NCI-H2171 treated with DMSO at 0.1 percent for 48 hours (cell line): ENCODE results near the gene FKBP7.
"Not testable (repeated sequence)": the region's sequence is repeated elsewhere in the genome, so short reads cannot be mapped to it uniquely, and the experiment has no call there.

Experiments
- DNase-seq: peaks from one replicate; lab custom pipeline; 2025; lab: John Stamatoyannopoulos, UW

FKBP7 gene

DNA sequence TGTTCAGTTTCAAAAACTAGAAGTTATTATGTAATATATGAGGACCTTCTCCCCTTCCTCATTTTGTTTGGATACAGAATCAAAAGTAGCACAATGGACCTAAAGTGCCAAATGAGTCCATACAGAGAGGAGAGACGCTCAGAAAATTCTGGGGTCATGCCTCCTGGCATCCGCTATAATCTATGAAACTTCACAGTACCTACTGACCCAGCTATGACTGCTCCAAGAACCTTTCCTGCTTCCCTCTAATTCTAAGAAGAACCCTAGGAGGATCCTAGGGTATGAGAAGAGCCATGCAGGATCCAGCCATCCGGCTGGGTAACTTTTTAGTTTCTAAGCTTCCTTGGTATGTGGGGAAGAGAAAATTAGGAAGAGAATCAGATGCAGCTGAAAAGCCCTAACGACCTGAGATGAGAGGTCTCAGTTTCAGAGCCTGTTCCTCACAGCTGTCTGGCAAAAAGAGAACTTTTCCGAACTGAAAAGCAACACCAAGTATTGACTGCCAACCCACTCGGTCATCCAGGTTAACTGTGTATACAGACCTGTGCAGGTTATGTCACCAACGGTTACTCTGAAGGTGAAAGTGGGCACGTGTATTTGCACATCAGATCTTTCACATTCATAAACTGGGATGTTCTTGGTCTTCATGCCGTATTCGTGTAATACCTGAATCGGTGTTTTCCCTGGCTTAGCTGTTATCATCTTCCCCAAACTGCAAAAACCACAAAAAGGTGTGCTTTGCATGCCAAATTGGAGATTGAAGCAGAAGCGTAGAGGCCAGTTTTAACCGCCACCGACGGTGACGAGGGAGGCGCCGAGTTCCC lies 28.5 kb downstream of the FKBP7 start:
- DNase-seq = no peak

GRCh38 chr2:178448968-178449661 lies 29.3 kb downstream of the FKBP7 start:
- no peak for DNase-seq

DNA sequence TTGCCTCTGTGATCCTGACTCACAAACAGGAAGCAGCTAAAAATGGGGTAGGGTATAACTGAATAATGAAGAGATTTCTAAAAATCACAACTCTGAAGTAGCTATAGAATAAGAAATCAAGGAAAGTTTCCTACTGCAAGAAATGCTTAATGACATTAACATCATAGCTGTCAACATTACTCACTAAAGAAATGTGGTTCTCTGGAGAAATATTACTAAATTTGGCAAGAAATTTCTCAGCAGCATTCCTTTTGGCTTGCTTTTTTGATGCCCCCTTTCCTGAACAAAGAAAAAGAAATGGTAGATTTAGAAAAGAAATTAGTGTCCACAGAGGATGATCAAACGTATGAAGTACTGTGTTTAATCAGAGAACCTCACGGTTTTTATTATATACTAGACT lies 37.0 kb downstream of the FKBP7 start:
- DNase-seq = no peak

DNA sequence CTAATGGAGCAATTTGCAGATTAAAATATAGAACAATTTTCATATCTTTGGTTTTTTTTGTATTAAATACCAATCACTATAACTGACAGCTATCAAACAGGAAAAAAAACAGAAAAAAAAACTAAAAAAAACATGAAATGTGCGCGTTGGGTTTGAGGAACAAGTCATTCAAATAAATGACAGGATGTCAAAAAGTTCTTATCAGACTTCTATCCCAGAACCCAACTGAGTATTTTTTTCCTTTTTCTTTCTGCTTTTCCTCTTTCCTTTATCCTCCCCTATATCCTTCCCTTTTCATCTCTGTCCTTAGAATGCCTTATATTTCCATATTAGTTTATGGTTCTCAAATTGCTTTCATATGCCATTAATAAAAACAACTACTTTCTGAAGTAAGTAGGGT lies 41.7 kb downstream of the FKBP7 start:
- DNase-seq = no peak

DNA sequence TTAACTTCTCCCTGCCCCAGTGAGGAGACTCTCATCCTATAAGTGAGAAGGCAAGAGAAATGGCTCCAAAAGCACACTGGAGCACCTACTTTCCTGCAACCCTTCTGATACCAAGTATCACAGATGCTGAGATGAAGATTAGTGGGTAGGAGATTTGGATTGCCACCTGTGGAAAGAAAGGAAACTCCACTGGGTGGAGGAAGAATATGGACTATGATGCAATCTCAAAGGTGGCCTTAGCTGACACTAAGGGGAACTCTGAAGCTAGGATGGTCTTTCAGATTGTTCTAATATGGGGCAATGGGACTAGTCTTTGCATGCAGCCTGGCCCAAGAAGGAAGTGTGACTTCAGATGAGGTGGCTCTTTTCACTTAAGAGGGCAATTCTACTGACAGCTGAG lies 49.1 kb downstream of the FKBP7 start:
- no peak for DNase-seq

GRCh38 chr2:178428396-178428806 lies 50.0 kb downstream of the FKBP7 start:
- DNase-seq = no peak

GRCh38 chr2:178427458-178427857 lies 50.9 kb downstream of the FKBP7 start:
- no peak for DNase-seq

DNA sequence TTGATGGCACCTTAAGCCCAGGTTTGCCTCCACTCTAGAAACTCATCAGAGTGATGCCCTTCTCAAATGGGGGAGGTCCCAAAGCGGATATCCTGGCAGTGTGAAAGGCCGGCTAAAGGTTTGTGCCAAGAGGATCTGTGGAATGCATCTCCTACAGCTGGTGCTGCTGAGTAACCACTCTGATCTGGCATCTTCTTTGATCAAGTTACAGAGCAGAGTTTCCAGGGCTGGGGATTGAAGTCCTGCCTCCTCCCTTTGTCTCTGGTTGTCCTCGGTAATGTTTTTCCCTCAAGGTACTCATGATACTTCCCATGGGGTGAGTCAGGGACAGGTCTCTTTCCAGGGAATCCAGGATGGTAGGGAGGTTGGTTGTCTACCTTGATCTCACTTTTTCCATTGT lies 52.0 kb downstream of the FKBP7 start:
- no peak for DNase-seq

DNA sequence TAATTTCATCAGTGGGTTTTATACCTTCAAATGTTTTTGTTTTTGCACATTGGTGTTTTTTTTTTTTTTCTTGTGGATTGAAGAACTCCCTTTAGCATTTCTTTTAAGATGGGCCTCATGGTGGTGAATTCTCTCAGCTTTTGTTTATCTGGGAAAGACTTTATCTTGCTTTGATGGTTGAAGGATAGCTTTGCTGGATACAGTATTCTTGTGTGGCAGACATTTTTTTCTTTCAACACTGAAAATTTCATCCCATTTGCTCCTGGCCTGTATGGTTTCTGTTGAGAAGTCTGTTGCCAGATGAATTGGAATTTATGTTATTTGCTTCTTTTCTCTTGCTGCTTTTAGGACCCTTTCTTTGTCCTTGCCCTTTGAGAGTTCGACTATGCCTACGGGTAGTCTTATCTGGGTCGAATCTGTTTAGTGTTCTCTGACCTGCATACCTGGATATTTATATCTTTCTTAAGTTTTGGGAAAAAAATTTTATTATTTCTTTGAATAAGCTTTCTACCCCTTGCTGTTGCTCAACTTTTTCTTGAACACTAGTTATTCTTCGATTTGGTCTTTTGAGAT lies 53.1 kb downstream of the FKBP7 start:
- DNase-seq = no peak

GRCh38 chr2:178423746-178424145 lies 54.7 kb downstream of the FKBP7 start:
- not testable (repeated sequence) for DNase-seq

GRCh38 chr2:178422097-178422496 lies 56.3 kb downstream of the FKBP7 start:
- no peak for DNase-seq

DNA sequence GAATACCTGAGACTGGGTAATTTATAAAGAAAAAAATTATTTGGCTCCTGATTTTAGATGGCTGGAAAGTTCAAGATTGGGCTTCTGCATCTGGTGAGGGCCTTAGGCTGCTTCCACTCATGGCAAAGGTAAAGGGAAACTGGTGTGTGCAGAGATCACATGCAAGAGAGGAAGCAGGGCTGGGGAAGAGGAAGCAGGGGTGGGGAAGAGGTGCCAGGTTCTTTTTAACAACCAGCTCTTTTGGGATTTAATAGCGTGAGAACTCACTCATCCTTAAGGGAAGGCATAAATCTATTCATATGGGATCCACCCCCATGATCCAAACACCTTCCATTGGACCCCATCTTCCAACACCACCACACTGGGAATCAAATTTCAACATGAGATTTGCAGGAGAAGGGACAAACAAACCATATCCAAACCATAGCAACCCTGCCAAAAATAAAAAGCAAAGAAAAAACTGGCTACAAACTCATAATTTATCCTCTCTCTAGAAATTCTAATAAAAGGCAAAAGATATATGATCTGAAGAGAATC lies 57.9 kb downstream of the FKBP7 start:
- DNase-seq = no peak

DNA sequence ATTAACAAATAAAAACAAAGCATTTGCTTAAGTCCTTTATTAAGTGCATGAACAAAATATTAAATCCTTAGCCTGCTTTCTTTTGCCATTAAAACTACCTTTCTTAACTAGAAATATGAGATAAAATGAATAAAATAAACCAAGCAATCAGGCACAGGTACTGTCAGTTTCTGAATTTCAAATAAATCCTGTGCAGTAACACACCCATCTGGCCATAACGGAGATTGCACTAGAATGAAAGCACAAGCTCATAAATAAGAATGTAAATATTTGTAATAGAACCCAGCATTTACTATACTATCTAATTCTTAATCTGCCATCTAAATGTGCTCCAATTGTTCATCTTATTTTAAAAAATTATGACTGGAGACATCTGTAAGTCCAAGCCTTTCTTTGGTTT lies 59.3 kb downstream of the FKBP7 start:
- peak; percentile 36 for DNase-seq

GRCh38 chr2:178418426-178418825 lies 60.0 kb downstream of the FKBP7 start:
- DNase-seq = no peak

- DNase-seq = no peak
These were observed 60.5 kb downstream of the FKBP7 start for GRCh38 chr2:178417916-178418315.

DNA sequence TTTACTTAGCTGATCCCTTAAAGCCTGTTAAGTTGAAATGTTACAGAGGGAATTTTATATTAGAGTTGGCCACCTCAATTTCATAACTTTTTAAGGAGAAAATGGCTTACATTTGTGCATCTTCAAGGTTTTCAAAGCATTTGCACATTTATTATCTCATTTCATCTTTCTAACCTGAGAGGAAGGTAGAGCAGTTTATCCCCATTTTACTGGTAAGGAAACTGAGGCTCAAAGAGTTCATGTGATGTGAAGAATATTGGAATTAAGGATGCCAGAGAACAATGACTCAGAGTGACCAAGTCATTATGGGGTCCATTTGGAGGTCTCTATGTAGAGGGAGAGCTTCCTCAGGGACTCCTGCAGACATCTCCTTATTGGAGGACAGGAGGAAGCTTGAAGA lies 62.4 kb downstream of the FKBP7 start:
- no peak for DNase-seq

DNA sequence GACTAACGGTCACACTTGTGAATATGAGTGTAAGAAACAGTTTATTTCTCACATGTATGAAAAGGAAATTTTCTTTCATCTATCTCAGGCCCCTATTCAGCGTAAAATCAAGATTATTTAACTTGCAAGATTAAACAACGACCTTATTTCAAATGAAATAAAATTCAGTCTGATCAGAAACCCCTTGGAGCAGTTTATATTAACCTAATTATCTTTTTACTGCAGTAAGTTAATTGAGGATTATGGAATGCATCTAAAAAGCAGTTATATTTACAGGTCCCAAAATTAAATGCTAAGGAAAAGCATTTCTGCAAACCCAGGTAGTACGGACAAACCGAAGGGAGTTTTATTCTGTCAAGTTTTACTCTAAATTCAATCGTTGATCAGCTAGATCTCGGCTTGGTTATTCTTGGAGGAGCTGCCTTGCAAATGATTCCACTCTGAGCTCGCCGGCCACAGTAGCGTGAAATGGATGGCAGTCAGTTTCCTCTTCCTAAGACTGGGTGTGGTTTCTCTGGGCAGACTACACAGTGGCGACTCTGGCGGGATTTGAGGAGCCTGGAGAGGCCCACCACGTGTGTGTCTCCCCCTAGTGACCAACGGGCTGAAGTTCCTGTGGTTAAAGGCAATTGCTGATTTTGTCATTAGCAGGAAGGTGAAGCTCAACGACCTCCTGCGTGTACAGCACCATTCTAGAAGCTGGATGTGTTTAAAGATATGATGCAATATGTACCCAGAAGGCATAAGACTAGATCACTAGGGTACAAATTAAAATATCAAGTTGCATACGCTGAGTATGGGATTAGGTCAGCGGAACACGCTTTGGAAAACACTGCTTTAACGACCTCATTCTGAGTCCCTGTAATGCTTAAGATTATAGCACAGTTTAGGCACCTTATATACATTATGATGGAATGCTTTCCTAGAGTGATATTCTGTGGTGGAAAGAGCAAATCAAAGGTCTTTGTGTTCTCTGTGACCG lies 63.8 kb downstream of the FKBP7 start:
- DNase-seq = peak; percentile 94
